Endothelial cell of umbilical vein (primary cell): ENCODE measurements around the gene ST6GALNAC2. TPM values are rescaled to one million over a fixed set of nuclear protein-coding genes. Genes with fewer than 3 reads are reported as not detected.

Experiments used
- BruUV-seq: library from RNA; stranded (reverse); fragments of 400-500 nt; replicated peaks from 2 replicates; lab custom pipeline; 2021; lab: Mats Ljungman, UMichigan
- CTCF ChIA-PET: fragments of 300-600, 350-600 bp; sonication (Branson Sonifier 250); formaldehyde crosslinking; loops from one replicate; lab custom pipeline; 2021; ENCODE audit warnings: antibody characterized with exemption, inconsistent platforms; lab: Charles Lee
- POLR2A ChIA-PET: fragments of 300-600, 350-600 bp; sonication (Branson Sonifier 250); formaldehyde crosslinking; loops from one replicate; lab custom pipeline; 2021; ENCODE audit warnings: antibody characterized with exemption, inconsistent platforms; lab: Charles Lee
- DNase-seq: peaks from one replicate; pipeline ENCODE4 v3.0.0-alpha.2; 2011; ENCODE audit warnings: low read depth, low spot score
- FAIRE-seq: peaks from 2 replicates; lab custom pipeline; 2011; peaks lifted over from hg19 to GRCh38; lab: Jason Lieb, UNC
- H2AFZ ChIP-seq: 2 replicates; pipeline ENCODE4 v1.6.0; 2012; ENCODE audit warnings: low read depth, low read length, control low read depth, inconsistent platforms
- H3K27ac ChIP-seq: 2 replicates; pipeline ENCODE4 v1.5.1; 2011; ENCODE audit warnings: low read depth, mild to moderate bottlenecking, control low read depth, low read length, moderate library complexity; ENCODE audit not compliant: insufficient read depth
- H3K27me3 ChIP-seq, 2 experiments: 2 replicates each; pipeline versions ENCODE4 v1.6.0 to v1.6.1; 2011; ENCODE audit warnings: low read length in 2 of 2, mixed read lengths in 1 of 2; ENCODE audit not compliant: control insufficient read depth in 2 of 2, insufficient read depth in 2 of 2
- H3K36me3 ChIP-seq, 2 experiments: 2 replicates in 1 of 2; 3 replicates in 1 of 2; pipeline ENCODE4 v1.5.1; 2011; ENCODE audit warnings: low read length in 2 of 2, mild to moderate bottlenecking in 1 of 2, moderate library complexity in 1 of 2; ENCODE audit not compliant: control insufficient read depth in 2 of 2, insufficient read depth in 2 of 2; ENCODE audit errors: extremely low read depth in 1 of 2
- H3K4me1 ChIP-seq: 3 replicates; pipeline ENCODE4 v1.5.1; 2011; ENCODE audit warnings: mild to moderate bottlenecking, low read length; ENCODE audit not compliant: control insufficient read depth, insufficient read depth; ENCODE audit errors: extremely low read depth
- H3K4me2 ChIP-seq: 2 replicates; pipeline ENCODE4 v1.6.1; 2011; ENCODE audit warnings: low read length, control low read depth, mixed read lengths; ENCODE audit not compliant: insufficient read depth
- H3K4me3 ChIP-seq, 3 experiments: fragments of 200-600 bp in 1 of 3; sonication (generic), shearing (Covaris generic) in 1 of 3; replicated peaks in 1 of 3; 2 replicates each; pipeline ENCODE4 v1.5.1; 2011 to 2016; ENCODE audit warnings: control low read depth in 3 of 3, low read length in 3 of 3, mild to moderate bottlenecking in 2 of 3, inconsistent platforms in 1 of 3, low read depth in 1 of 3, moderate library complexity in 1 of 3; ENCODE audit not compliant: insufficient read depth in 1 of 3
- H3K79me2 ChIP-seq: 2 replicates; pipeline ENCODE4 v1.6.0; 2012; ENCODE audit warnings: low read length, inconsistent platforms; ENCODE audit not compliant: control insufficient read depth, insufficient read depth
- H3K9ac ChIP-seq: replicated peaks from 2 replicates; pipeline ENCODE3; 2011; ENCODE audit warnings: low read length, control low read depth; ENCODE audit not compliant: insufficient read depth; ENCODE audit errors: extremely low read depth
- H3K9me1 ChIP-seq: replicated peaks from 3 replicates; pipeline ENCODE4 v1.6.0; 2011; ENCODE audit warnings: mild to moderate bottlenecking, low read length; ENCODE audit not compliant: control insufficient read depth, insufficient read depth; ENCODE audit errors: extremely low read depth
- H3K9me3 ChIP-seq: replicated peaks from 2 replicates; pipeline ENCODE4 v1.5.1; 2012; ENCODE audit warnings: low read length, inconsistent platforms; ENCODE audit not compliant: control insufficient read depth, insufficient read depth
- H4K20me1 ChIP-seq: replicated peaks from 2 replicates; pipeline ENCODE3; 2011; ENCODE audit warnings: mild to moderate bottlenecking, low read length; ENCODE audit not compliant: control insufficient read depth, insufficient read depth; ENCODE audit errors: extremely low read depth
- EZH2 ChIP-seq: IDR thresholded peaks from 2 replicates; pipeline ENCODE4 v1.6.1; 2012; ENCODE audit warnings: borderline replicate concordance, low read depth, mild to moderate bottlenecking, moderate library complexity, low read length, inconsistent platforms; ENCODE audit not compliant: severe bottlenecking
- FOS ChIP-seq: IDR thresholded peaks from 2 replicates; pipeline ENCODE4 v1.6.1; 2011; ENCODE audit warnings: mild to moderate bottlenecking, low read length, moderate library complexity, borderline replicate concordance; ENCODE audit not compliant: insufficient read depth
- GATA2 ChIP-seq: IDR thresholded peaks from 2 replicates; pipeline ENCODE4 v1.7.0; 2011; ENCODE audit warnings: low read depth, mild to moderate bottlenecking, moderate library complexity, mixed read lengths, low read length; ENCODE audit not compliant: insufficient read length, insufficient read depth
- JUN ChIP-seq: IDR thresholded peaks from 2 replicates; pipeline ENCODE4 v1.6.1; 2011; ENCODE audit warnings: borderline replicate concordance, low read depth; ENCODE audit not compliant: insufficient read length, insufficient read depth
- MYC ChIP-seq: IDR thresholded peaks from one replicate; pipeline ENCODE4 v1.6.1; 2011; ENCODE audit warnings: mild to moderate bottlenecking, low read depth, low read length
- POLR2A ChIP-seq: IDR thresholded peaks from 2 replicates; pipeline ENCODE4 v1.6.1; 2012; ENCODE audit warnings: low read depth, mild to moderate bottlenecking, control low read depth, low read length
- POLR2AphosphoS5 ChIP-seq: IDR thresholded peaks from 2 replicates; pipeline ENCODE4 v1.6.1; 2012; ENCODE audit warnings: low read depth, mild to moderate bottlenecking, control low read depth, low read length, moderate library complexity; ENCODE audit not compliant: insufficient read depth
- dilution Hi-C: fragments of 300-500 bp; cut with MboI; formaldehyde crosslinking; loops from one replicate; pipeline ENCODE4 v1.15.0; 2019; ENCODE audit warnings: low sequenced_read_pairs; ENCODE audit not compliant: extremely low pct_ligation_motif_present
- intact Hi-C: fragments of 100-400 bp; cut with micrococcal nuclease; formaldehyde crosslinking; loops from one replicate; pipeline ENCODE4 v1.10.0; 2022
- polyA plus RNA-seq, 4 experiments: library from polyadenylated mRNA; depleted of rRNA in 3 of 4; stranded (reverse) in 3 of 4; unstranded in 1 of 4; fragments of >200 nt; gene quantifications; 2 replicates each; pipeline versions ENCODE4 v1.2.1 to v1.2.3, GENCODE V29; 2011 to 2012; ENCODE audit warnings: missing spikeins in 1 of 4
- total RNA-seq: library from RNA; stranded (reverse); gene quantifications from 2 replicates; pipeline ENCODE4 v1.2.3, GENCODE V29; 2021
- TF ChIP-seq, protein P1 (sequence below): IDR thresholded peaks from 2 replicates; pipeline ENCODE4 v1.6.1; 2011; ENCODE audit not compliant: insufficient read depth, insufficient read length
- TF ChIP-seq, protein P2 (sequence below), 2 donors: IDR thresholded peaks; 1 replicate in 1 of 2; 2 replicates in 1 of 2; pipeline ENCODE4 v1.5.1; 2011; ENCODE audit warnings: low read length in 2 of 2, mild to moderate bottlenecking in 2 of 2, moderate library complexity in 2 of 2, control low read depth in 1 of 2, inconsistent platforms in 1 of 2, low read depth in 1 of 2; ENCODE audit not compliant: insufficient read depth in 1 of 2; ENCODE audit errors: extremely low read depth in 1 of 2

The ST6GALNAC2 gene
- total and polyA plus RNA-seq, 2 donors (not counting 3 experiments of a cell fraction or from before 2014, with no cell fraction given) = 0.59 to 1.7 TPM

DNA sequence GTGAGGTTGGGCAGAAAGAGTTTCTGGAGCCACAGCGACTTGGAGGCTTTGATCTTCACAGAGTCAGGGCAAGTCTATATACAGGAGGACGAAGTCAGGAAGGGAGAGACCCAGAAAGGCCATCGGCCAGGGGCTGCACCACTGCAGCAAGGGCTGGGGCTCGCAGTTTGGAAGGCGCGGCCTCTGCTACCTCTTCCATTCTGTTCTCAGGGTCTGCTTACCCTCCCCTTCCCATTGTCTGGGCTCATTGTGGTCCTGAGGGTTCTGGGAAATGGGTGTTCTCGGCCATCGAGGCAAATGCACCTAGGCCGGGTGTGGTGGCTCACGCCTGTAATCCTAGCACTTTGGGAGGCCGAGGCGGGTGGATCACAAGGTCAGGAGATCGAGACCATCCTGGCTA lies 41.9 kb upstream of the ST6GALNAC2 start:
- no peak overlapping the region for H3K27ac ChIP-seq
- intact Hi-C loops = no loop called here
- TF ChIP-seq JUN = no peak
- TF ChIP-seq MYC = no peak
- no peak for TF ChIP-seq POLR2AphosphoS5
- TF ChIP-seq GATA2 = no peak
- TF ChIP-seq EZH2 = no peak
- TF ChIP-seq, protein P1, sequence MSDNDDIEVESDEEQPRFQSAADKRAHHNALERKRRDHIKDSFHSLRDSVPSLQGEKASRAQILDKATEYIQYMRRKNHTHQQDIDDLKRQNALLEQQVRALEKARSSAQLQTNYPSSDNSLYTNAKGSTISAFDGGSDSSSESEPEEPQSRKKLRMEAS = no peak
- TF ChIP-seq, protein P2, sequence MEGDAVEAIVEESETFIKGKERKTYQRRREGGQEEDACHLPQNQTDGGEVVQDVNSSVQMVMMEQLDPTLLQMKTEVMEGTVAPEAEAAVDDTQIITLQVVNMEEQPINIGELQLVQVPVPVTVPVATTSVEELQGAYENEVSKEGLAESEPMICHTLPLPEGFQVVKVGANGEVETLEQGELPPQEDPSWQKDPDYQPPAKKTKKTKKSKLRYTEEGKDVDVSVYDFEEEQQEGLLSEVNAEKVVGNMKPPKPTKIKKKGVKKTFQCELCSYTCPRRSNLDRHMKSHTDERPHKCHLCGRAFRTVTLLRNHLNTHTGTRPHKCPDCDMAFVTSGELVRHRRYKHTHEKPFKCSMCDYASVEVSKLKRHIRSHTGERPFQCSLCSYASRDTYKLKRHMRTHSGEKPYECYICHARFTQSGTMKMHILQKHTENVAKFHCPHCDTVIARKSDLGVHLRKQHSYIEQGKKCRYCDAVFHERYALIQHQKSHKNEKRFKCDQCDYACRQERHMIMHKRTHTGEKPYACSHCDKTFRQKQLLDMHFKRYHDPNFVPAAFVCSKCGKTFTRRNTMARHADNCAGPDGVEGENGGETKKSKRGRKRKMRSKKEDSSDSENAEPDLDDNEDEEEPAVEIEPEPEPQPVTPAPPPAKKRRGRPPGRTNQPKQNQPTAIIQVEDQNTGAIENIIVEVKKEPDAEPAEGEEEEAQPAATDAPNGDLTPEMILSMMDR (IDR thresholded peaks at IDR 0.05; ENCODE audit: extremely low read depth in 1 of 2, insufficient read depth in 1 of 2, low read depth in 1 of 2, low read length in 2 of 2) = no peak
- no peak for TF ChIP-seq POLR2A
- no peak for TF ChIP-seq FOS
- H3K9me3 ChIP-seq = no peaks in the 10 kb centered on the region
- H2AFZ ChIP-seq = no peak overlapping the region
- no TSS peak for BruUV-seq
- no peaks in the 10 kb centered on the region for H3K9me1 ChIP-seq
- ChIA-PET POLR2A (no interaction called here), CTCF (interaction anchor here (0.8 to 1.0 kb wide), 2 partner anchors 54 to 99 kb away, joined by 3 read pairs; partner anchors contain the start of genes JMJD6 and METTL23)
- H3K27me3 ChIP-seq = peaks cover 0 to 2% of the 10 kb centered on the region in 2 experiments
- no peaks in the 10 kb centered on the region for H3K36me3 ChIP-seq
- peaks cover 10% of the 10 kb centered on the region for H3K4me1 ChIP-seq
- dilution Hi-C loops = no loop called here
- no peak overlapping the region for H3K4me2 ChIP-seq
- H3K4me3 ChIP-seq = no peak overlapping the region
- H3K9ac ChIP-seq = no peak overlapping the region
- no peaks in the 10 kb centered on the region for H4K20me1 ChIP-seq
- DNase-seq (no peak), FAIRE-seq (no peak)
- no peaks in the 10 kb centered on the region for H3K79me2 ChIP-seq
